PC-3 (cell line): Measurements from ENCODE around the gene POU4F1.

ENCODE experiments used
- CTCF ChIP-seq: fragments of 300-600 bp; sonication (generic); conservative IDR thresholded peaks from 2 replicates; pipeline ENCODE4 v1.5.1; 2017; ENCODE audit warnings: antibody characterized with exemption, low read depth, mild to moderate bottlenecking, low read length
- EZH2 ChIP-seq: fragments of 300-600 bp; sonication (generic); IDR thresholded peaks from one replicate; pipeline ENCODE4 v1.6.1; 2017; ENCODE audit warnings: antibody characterized with exemption, mild to moderate bottlenecking, low read length; ENCODE audit not compliant: unreplicated experiment
- EZH2phosphoT487 ChIP-seq: fragments of 300-600 bp; sonication (generic); IDR thresholded peaks from 2 replicates; pipeline ENCODE4 v1.6.1; 2018; ENCODE audit warnings: mild to moderate bottlenecking, antibody characterized with exemption, low read length, borderline replicate concordance

DNA sequence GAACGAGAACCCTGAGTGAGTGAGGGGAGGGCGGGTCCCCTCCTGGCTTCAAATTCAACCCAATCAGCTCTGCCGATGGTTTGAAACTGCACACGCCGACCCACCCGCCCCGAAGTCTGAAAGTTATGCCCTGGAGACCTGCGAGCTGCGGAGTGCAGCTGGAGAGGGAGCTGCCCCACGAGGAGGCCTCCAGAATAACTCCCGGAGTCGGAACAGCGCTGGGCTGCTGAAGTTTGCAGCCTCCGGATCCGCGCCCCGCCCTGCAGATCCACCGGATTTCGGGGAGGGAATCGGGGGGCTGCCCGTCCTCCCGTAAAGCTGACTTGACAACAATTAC, 7.0 kb downstream of the POU4F1 start:
- TF ChIP-seq EZH2 = no peak
- TF ChIP-seq CTCF = no peak
- no peak for TF ChIP-seq EZH2phosphoT487
